Activated T-cell treated with anti-CD3 and anti-CD28 coated beads, Interleukin-2, amount 50 U/mL, for 1 hour (primary cell): ENCODE measurements around the gene PDX1.

Source experiments
- DNase-seq: peaks from one replicate; pipeline ENCODE4 v3.0.0-alpha.2; 2020

The PDX1 gene

DNA sequence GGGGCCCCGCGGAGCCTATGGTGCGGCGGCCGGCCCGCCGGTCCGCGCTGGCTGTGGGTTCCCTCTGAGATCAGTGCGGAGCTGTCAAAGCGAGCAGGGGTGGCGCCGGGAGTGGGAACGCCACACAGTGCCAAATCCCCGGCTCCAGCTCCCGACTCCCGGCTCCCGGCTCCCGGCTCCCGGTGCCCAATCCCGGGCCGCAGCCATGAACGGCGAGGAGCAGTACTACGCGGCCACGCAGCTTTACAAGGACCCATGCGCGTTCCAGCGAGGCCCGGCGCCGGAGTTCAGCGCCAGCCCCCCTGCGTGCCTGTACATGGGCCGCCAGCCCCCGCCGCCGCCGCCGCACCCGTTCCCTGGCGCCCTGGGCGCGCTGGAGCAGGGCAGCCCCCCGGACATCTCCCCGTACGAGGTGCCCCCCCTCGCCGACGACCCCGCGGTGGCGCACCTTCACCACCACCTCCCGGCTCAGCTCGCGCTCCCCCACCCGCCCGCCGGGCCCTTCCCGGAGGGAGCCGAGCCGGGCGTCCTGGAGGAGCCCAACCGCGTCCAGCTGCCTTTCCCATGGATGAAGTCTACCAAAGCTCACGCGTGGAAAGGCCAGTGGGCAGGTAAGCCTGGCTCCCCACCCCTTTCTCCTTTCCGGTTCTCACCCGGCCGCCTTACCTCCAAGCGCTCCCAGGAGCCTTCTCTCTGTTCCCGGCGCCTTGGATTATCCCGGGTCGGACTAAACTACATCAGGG, at the start of gene PDX1:
PDX1 (plus strand) TSS at position 67 of the 743 bp plus-strand sequence; CDS start at position 206, 139 bp downstream.
- DNase-seq, result no peak

DNA sequence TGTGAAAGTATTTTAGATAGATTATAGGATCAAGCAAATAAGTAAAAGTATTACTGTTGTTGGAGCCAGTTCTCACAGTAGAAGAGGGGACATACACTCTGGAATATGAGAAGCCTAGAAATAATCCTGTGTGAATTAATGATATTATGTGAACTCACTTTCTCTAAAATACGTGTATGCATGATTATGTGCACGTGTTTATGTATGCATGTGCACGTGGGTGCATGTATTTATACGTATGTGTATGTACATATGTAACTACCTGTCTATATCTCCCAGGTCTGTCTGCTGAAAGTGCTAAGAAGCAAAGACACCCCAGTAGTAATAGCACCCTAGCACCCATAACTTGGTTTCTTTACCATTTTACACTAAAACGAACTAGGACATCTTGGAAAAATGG, 41.5 kb upstream of the PDX1 start:
- DNase-seq, result no peak

DNA sequence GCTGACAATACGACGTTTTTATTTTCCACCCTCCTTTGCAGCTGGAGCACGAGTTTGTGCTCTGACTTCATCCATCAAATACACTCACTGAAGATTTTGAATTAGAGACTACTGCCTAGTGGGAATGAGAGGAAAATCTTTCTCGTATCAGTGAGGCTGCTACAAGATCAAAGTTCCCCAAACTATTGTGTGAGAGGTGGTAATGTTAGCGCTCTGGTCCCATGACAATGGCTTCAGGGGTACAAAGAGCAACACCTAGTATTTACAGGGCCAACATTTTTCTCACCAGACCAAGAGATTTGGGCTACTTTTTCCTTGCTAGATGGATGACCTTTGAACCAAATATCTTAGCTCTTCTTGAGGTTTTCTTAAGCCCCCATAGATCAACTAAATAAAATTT, 30.3 kb upstream of the PDX1 start:
- DNase-seq, result no peak

DNA sequence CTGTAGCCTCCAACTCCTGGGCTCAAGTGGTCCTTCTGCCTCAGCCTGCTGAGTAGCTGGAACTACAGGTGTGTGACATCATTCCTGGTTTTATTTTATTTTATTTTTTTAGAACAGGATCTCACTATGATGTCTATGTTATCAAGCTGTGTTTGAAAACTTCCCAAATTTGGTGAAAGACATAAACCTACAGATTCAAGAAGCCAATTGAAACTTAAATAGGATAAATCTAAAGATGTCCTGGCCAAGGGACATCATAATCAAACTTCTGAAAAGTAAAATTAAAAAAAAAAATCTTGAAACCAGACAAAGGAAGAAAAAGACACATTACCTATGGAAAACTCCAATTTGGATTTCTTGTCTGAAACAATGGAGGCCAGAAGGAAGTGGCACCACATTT, 23.1 kb upstream of the PDX1 start:
- no peak for DNase-seq

DNA sequence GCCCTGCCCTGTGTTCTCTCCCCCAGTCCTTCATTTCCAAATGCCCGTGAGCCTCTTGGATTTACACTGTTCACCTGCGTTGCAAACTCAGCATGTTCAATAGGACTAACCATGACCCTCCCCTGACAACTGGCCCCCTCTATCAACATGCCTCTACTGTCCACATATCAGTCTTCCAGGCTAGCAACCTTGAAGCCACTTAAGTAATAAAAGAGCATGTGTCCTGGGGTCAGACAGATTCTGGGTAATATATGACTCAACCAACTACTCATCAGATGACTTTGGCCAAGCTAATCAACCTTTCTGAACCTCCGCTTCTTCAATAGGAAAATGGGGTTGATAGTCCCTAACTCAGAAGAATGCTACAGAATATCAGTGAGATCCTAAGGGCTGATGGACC, 15.1 kb upstream of the PDX1 start:
- DNase-seq, result no peak

DNA sequence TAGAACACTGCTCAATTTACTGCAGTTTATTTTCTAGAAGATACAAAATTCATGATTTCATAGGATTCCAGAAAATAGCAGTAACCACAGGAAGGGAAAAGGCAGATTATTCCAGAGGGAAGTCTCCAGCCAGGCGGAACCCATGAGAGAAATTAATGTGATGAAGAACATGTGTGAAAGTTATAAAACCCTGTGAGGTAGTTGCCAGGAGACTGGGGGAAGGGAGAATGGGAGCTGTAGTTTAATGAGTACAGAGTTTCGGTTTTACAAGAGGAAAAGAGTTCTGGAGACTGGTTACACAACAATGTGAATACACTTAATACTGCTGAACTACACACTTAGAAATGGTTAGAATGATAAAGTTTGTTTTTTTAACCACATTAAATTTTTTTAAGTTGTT, 14.2 kb upstream of the PDX1 start:
- DNase-seq, result no peak

DNA sequence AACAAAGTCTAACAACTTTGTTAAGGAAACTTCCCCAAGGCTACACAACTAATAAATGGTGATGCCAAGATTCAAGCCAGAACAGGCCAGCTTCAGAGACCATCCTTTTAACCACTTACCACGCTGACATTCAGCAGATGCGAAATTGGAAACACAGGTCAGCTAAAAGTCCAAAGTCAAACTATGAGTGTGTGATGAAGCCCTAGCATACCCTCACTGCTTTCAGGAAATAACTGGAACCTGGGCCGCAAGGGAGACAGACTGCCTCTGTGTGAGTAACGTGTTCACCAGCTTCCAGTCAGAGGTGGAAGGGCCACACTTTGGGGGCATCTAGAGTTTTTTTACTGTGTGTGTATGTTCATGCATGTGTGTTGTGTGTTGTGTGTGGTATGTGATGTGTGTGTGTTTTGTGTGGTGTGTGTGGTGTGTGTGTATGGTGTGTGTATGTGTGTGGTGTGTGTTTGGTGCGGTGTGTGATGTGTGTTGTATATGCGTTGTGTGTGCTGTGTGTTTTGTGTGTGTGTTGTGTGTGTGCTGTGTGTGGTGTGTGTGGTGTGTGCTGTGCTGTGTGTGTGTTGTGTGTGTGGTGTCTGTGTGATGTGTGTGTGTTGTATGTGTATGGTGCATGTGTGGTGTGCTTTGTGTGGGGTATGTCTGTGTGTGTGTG, 12.5 kb upstream of the PDX1 start:
- no peak for DNase-seq

DNA sequence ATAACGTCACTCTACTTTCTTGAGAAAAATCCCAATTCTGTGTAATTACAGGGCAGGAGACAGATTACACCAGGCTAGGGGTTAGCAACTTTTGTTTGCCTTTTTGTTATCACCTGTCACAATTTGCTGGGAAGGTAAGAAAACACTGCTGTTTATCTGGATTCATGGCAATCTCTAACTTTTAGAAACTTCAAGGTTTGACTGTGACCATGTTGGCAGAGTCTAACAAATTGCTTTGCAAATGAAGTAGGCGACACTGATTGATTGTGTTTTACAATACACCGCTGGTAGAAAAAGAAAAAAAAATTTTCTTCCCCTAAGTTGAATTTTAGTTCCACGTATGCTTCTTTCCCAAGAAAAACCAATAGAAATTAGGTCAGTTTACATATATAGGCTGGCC, 10.4 kb upstream of the PDX1 start:
- no peak for DNase-seq

DNA sequence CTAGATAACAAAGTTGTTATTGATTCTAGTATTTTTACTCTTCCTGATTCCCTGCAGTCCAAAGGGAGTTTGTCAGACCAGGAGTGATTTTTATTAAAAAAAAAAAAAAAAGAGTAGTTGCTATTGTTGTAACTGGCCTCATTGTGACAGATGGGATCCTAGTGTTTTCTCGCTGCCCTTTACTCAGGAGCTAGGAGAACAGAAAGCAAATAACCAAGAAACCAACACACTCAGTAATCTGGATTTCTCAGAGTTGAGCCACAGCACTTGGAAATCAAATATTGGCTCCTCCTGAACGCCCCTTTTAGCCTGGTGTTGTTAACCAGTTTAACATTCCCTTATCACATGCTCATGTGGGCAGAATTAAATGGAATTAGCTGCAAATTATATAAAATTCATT, 8.3 kb upstream of the PDX1 start:
- no peak for DNase-seq

DNA sequence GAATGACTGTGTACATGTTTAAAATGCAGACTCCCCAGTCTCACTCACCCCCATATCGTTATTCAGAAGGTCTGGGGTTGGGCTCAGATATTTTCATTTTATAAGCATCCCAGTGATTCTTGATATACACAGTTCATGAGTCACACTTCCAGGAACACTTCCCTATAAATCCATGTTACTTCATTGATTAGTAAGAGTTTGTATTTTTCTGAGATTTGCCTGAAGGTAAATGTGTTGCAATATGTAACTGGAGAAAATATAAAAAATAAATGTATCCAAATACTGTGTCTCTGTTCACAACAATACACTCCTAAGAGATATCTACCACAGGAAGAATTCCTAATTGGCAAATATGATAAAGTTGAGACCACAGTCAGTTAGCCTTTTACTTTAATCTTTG, 6.6 kb upstream of the PDX1 start:
- no peak for DNase-seq

DNA sequence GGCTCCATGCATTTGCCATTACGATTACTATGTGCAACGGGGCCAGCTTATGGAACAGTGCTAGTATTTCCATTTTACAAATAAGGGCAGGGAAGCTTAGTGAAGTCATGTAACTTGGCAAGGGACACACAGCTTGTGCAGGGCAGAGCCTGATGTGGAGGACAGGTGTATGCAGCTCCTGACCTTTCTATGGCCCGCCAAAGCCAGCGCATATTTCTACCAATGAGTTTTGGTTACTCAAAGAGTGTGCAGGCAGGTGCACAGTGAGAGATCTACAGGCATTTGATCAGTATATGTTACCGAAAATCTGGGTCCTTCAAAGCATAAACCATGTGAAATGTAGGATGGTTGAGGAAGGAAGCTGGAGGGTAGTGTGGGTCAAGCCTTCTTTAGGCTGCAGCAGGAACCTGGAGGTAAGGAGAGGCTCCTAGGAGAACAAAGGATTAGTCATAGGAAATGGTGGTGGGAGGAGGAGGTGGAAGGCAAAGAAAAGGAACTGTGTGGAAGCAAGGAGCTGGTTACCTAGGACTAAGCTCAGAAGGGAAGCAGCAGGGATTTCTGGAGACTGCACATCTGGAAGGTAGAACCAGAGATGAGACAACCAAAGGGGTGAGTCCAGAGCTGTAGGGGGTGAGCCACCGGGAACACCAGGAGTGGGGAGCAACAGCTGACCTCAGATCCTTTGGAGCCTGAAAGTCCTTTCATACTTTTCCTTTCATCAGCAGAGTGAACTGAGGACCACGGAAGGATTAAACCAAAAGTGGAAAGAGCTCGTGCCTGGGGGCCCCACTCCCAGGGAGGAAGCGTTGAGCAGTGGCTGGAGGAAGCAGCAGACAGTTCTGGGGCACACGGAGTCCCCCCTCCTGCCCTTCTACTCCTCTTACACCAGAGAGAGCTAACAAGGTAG, 4.2 kb upstream of the PDX1 start:
- DNase-seq, result no peak

DNA sequence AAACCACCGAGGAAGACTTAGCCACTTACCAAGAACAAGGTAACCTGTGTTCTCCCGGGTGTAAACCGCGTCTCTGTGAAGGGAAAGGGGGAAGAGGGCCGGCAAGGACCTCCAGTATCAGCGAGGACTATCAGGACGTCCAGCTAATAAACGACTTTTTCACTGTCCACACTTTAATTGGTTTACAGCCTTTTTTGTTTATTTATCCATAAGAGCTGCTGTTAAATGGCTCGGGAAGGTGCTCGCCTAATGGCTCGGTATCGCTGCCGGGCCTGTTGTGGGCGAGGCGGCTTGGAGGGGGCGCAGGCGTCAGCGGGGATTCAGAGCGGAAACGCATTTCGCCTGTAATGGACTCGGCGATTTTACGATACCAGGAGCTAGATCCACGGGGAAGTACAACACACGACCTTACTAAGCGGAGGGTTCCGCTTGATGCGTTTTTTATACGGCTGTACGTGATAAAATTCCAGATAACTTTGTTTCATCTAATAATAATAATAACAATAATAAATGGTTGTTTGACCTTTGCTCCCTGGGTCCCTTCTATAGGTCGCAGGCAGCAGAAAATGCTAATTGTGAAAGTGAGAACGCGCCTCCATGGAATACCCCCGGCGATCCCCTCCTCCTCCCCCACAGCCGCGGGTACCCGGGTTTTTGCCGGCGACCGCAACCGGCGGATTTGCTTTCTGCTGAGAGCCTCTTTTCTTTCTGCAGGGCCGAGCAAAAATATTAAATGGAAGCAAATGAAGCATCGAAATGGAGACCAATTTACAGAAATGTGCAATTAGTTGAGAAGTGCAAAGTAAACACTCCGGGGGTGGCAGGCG, 2.5 kb upstream of the PDX1 start:
- DNase-seq, result no peak

DNA sequence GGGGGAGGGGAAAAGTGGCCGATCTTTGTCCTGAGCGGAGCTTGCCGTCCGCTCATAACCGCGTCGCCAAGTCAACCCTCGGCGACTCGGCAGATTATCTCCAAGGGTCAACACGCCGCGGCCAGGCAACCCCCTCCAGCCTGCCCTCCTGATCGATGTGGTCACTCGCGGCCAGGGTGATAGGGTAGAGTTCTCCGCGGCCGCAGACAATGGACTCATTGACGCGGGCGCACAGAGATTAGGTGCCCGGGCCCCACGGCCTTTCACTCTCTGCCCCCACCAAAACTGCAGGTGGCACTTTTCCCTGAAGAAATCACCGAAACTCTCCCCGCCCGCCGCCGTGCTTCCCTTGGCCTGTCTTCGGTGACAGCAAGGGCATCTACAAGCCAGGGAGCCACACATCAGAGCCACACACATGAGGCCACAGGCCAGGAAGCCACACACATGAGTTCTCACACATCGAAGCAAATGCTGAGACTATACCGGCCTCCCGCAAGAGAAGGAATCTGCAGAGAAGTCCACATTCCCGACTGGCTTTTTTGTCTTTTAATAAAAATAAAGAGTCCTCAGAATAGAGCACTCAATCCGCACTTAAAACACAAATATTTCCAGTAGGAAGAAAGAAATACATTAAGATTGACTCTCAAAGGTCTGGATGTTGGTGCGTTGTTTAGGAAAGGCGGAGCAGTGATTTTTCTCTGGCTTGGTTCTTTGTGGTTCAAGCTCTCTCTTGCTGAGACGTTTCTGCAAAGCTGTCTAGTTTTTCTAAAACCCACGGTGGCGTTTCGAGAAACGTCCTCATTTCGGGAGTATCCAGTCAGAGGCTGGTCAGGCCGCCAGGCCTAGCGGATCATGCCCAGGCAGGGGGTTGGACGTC, 1.5 kb upstream of the PDX1 start:
- DNase-seq, result no peak

DNA sequence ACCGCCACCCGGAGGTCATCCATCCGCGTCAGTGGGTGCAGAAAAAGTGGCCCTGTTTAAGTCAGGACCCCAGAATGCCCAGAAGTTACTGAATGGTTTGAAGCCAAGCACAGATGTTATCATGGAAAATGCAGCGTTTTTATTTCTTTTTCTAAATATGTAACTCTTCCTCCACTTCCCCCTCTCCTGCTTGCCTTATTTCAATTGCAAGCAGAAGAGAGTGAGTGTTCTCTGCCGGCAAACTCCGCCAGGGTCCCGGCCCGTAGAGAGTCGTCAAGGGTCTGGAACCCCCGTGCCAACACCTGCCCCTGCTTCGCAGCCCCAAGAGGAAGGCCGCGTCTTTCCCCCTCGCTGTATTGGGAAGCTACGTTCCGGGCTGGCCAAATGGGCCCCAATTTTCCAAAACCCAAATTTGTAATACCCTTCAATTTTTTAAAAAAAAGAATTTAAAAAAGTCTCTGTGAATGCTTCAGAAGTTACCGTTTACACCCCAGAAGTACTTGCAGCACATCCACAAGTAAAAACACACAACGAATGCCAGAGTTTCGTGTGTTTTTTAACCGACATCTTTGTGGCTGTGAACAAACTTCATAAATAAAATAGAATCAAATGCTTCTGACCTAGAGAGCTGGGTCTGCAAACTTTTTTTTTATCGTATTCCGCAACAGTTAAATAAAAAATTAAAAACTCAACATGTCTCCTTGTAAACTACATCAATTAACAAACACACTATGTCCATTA, 712 bp upstream of the PDX1 start:
- no peak for DNase-seq

DNA sequence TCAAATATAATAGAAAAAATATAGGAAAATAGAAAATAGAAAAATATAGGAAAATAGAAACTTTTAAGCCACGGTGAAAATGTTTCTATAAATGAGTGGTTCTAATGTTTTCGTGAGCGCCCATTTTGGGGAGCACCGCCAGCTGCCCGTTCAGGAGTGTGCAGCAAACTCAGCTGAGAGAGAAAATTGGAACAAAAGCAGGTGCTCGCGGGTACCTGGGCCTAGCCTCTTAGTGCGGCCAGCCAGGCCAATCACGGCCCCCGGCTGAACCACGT, 204 bp upstream of the PDX1 start:
- DNase-seq, result no peak

DNA sequence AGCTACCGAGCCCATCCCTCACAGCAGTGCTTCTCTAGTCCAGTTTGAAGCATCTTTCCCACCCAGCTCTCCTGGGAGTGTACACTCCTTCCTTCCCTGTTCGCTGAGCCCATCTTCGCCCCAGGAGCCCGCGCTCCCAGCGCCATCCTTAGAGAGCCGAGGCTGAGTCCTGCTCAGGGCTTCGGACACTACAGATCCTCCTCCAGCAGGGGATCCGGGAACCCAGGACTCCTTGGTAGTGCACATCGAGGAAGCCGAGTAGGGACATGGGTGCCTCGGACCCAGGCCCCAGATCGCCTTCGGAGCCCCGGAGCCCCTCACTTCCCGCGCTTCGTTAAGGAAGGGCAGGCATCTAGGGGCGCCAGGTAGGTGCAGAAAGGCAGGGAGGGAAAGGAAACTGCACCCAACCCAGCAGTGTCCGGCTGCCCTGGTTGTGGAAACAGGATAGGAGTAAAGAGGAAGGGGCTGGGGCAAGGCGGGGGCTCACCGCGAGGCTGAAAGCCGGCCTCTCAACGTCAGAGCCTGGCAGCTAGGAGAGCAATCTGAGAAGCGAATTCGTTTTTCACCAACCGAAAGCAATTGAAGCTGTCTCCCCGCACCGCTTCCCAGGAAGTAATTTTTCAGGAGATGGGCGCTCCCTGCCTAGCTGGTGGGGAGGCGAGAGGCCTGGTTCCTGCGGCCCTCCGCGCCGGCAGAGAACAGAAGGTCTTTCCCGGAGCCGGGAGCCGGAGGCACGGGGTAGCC, 1.0 kb downstream of the PDX1 start:
- DNase-seq, result no peak

DNA sequence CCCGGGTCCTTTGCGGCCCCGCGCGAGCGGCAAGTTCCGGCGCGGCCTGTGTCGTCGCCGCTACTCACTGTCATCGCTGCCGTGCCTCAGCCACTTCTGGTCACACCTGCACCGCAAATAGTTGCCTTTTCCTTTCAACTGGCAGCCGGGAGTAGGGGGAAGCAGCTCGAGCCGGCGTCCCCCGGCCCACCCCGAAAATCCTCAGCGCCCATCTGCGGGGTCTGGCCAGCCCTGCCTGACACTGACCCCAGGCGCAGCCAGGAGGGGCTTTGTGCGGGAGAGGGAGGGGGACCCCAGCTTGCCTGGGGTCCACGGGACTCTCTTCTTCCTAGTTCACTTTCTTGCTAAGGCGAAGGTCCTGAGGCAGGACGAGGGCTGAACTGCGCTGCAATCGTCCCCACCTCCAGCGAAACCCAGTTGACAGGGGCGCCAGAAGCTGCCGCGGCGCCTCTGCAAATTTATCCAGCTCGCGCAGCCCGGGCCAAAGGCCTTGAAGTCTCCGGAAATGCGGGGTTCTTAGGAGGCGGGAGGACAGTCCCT, 1.7 kb downstream of the PDX1 start:
- no peak for DNase-seq

DNA sequence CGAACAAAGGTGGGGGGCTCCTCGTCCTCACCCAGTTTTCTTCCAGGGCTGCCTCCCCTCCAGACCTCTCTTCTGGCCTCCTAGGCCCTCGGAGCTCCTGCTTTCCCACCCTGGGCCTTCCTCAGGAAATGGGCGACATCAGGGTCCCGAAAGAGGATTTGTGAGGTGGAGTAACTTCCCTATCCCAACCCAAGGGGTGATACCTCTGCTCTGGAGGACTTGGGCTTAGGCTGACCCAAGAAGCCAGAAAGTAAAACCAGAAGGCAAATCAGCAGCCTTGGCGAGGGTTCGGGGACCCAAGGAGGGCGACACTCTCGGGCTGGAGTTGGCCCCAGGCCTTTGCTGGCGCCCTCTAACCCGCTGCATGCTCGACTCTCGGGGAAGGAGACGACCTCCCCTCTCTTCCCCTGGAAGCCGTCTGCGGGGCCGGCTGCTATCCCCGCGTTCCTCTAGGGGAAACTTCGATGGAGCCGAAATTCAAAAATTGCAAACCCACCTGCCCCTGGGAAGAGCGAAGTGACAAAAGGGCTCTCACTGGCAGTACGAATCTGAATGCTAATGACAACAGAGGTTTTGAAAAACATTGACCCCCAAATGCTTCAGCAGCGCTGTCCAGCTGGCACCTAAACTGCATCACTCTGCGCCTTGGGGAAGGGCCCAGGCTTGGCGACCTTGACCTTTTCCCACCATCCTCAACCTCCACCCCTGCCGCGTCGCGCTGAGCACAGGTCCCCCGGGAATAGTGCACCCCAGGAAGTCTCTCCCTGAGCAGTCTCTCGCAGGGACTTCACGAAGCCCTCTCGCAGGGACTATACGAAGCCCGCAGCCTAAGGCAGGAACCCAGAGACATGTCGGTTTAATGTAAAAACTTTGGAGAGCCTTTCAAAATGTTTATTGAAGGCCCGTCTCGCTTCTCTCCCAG, 2.4 kb downstream of the PDX1 start:
- DNase-seq, result no peak
